Retinal pigment epithelial cell (primary cell): Measurements from ENCODE around the gene GRID1.
A peak's percentile ranks its signal among the peaks of the same experiment; 100 is the strongest.
"Not testable (repeated sequence)": the region's sequence is repeated elsewhere in the genome, so short reads cannot be mapped to it uniquely, and the experiment has no call there.

Experiments used
- DNase-seq: peaks from one replicate; pipeline ENCODE4 v3.0.0-alpha.2; 2010; ENCODE audit warnings: low read depth
- H3K4me3 ChIP-seq: 2 replicates; pipeline ENCODE4 v1.5.1; 2011; ENCODE audit warnings: mild to moderate bottlenecking, low read length, control low read depth, moderate library complexity
- TF ChIP-seq, protein P1 (sequence below): conservative IDR thresholded peaks from 2 replicates; pipeline ENCODE4 v1.5.1; 2011; ENCODE audit warnings: low read depth, low read length, control low read depth, inconsistent platforms

Gene GRID1

DNA sequence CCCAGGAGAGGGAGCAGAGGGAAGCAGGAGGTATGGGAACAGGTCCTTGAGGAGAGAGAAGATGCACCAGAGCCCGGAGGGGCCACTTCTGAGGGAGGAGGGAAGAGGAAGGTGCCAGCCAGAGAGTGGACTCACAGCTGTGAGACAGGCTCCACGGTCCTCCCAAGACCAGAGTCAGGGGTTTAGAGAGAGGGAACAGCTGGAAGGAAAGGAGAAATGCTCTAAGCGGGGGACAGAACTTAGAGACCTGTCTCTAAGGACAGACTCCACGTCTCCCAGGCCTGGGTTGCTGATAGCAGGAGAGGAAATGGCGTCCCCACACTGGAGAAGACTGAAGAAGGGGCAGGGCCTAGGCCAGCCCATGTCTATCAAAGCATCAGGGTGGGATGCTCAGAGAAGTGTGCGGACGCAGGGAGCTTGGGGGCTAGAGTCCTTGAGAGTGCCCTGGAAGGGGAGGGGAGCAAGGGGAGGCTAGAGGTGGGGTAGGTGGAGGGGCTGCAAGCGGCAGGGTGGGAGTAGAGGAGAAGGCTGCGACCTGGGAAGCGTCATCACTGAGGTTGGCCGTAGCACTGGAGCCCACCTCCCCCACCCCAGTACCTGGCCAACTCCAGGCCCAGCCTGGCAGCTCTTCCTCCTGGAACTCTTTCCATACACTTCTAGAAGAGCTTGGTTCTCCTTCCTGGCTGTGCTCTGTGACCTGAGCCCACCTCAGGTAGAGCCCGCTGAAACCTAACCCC is 25.6 kb upstream of the GRID1 start:
- no peak for DNase-seq
- TF ChIP-seq, protein P1, sequence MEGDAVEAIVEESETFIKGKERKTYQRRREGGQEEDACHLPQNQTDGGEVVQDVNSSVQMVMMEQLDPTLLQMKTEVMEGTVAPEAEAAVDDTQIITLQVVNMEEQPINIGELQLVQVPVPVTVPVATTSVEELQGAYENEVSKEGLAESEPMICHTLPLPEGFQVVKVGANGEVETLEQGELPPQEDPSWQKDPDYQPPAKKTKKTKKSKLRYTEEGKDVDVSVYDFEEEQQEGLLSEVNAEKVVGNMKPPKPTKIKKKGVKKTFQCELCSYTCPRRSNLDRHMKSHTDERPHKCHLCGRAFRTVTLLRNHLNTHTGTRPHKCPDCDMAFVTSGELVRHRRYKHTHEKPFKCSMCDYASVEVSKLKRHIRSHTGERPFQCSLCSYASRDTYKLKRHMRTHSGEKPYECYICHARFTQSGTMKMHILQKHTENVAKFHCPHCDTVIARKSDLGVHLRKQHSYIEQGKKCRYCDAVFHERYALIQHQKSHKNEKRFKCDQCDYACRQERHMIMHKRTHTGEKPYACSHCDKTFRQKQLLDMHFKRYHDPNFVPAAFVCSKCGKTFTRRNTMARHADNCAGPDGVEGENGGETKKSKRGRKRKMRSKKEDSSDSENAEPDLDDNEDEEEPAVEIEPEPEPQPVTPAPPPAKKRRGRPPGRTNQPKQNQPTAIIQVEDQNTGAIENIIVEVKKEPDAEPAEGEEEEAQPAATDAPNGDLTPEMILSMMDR: no peak
- no peak overlapping the region for H3K4me3 ChIP-seq

DNA sequence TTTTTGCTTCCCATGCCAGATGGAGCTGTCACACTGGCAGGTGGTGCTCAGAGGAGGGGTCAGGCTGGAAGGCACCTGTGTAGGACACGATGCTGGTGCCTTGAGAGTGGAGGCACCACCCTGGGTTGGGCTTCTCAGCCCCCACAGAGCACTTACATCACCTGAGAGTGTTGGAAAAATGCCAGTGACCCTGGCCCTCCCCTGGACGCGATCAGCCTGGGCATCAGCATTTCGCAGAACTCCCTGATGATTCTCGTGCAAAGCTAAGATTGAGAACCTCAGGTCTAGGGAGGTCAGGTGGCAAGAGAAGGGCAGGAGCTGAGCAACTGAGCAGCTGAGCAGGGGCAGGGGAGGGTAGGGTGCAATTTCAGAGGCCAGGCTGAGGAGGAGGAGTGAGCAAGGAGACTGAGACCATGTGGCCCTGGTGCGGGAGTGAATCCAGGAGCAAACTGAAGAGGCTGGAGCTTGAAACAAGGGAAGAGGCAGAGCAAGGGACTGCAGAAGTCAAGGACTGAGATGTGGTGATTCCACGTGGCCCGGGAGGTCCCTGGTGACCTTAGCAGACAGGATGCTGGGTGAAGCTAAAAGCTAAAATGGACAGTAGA is 24.7 kb upstream of the GRID1 start:
- TF ChIP-seq, protein P1: no peak
- DNase-seq: no peak
- H3K4me3 ChIP-seq: no peak overlapping the region

DNA sequence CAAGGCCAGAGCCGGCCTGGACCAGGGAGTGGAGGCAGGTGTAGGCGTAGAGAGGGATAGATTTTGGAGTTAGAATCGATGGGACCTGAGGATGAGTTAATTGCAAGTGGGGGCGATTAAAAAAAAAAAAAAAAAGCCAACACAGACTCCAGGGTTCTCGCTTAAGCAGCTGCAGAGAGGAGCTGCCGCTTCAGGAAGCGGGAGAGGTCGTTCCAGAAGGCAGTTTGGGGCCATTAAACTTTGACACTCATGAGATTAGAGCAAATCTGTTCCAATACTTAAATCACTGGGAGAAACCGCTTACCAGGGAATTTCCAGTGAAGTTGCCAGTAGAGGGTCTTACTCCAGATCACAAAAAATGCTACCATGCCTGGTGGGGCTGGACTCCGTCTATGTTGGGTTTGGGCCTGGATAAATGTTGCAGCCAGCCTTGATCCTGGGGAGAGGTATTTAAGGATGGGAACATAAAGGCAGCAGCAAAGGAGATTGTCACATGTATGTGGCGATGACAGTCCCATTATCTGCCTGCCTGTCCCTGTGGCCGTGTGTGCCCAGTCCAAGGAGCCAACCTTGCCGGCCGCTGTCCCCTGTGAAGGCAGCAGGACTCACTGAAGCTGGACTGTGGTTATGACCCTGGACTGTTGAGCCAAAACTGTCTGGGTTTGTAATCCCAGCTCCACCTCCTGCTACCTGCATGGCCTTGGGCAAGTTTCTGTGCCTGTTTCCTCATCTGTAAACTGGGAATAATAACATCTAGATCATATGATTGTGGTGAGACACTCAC is 23.9 kb upstream of the GRID1 start:
- H3K4me3 ChIP-seq: no peak overlapping the region
- DNase-seq: no peak
- TF ChIP-seq, protein P1: no peak

DNA sequence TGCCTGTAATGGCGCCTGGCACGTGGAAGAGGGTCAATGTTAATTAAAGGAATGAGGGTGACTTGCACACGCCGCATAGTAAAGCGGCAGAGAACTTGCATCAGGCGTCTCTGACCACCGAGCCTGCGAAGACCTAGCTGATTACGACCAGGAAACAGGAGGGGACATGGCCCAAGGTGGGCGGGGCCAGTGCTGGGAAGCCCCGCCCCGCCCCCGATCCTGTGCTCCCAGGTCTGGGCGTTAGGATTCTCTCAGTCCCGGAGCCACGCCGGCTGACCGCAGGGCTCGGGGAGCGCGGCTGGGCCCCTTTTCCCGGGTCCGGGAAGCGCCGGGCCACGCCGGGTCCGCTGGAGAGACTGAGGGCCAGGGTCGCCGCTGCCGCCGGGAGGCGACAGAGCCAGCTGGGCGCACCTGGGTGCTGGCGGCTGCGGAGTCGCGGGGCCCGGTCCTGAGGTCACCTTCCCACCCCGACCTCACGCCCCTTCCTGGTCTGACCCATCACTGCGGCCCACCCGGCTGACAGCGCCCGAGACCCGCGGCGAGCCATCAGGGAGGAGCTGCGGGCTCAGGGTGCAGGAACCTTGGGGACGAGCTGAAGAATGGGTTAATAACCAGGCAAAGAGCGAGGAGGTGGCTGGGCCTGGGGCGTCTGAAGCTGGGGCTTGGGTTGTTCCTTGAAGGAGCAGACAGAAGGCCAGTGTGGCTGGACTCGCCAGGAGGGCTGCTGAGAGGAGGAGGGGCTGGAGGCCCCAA is 23.0 kb upstream of the GRID1 start:
- peak overlapping the region; percentile 30 for H3K4me3 ChIP-seq
- TF ChIP-seq, protein P1: no peak
- DNase-seq: no peak

DNA sequence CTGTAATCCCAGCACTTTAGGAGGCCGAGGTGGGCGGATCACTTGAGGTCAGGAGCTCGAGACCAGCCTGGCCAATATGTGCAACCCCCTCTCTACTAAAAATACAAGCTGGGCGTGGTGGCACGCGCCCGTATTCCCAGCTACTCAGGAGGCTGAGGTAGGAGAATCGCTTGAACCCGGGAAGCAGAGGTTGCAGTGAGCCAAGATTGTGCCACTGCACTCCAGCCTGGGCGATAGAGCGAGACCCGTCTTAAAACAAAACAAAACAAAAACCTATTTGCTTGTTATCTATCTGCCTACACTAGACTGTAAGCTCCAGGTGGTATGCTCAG is 22.5 kb upstream of the GRID1 start:
- peak overlapping the region; percentile 30 for H3K4me3 ChIP-seq
- not testable (repeated sequence) for DNase-seq

DNA sequence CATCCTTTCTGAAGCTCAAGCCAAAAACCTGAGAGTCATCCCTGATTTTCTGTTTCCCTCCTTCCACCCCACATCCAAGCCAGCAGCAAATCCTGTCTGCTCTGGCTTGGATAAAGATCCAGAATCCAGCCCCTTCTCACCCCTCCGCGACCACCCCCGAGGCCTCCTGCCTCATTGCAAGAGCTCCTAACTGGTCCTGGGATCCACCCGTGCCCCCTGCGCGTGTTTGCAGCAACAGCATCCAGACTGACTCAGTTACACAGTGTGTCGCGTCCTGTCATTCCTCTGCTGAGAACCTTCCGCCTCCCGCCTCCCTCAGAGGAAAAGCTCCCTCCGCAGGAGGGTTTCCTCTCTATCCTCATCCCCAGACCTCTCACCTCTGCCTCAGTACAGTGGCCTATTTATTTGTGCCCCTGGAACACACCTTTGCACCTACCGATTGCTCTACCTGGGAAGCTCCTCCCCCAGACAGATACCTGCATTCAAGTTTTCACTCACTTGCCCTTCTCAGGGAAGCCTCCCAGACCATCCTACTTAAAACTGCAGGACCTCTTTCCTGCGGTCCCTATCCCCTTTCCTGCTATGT is 21.6 kb upstream of the GRID1 start:
- no peak overlapping the region for H3K4me3 ChIP-seq
- TF ChIP-seq, protein P1: no peak
- no peak for DNase-seq
